Smooth muscle cell (in vitro differentiated cells): ENCODE results near the gene SHPK. TPM values are rescaled to one million over a fixed set of nuclear protein-coding genes. Genes with fewer than 3 reads are reported as not detected.

Experiments used
- DNase-seq: peaks from one replicate; lab custom pipeline; 2025; ENCODE audit not compliant: unreplicated experiment; lab: John Stamatoyannopoulos, UW
- H2AFZ ChIP-seq: fragments of 200-600 bp; sonication (generic); 2 replicates; pipeline ENCODE4 v1.6.0; 2016; ENCODE audit warnings: antibody characterized with exemption, low read depth, mild to moderate bottlenecking
- H3F3A ChIP-seq: fragments of 200-600 bp; sonication (generic); 2 replicates; pipeline ENCODE4 v1.6.0; 2017; ENCODE audit warnings: antibody characterized with exemption, low read depth
- H3K27ac ChIP-seq: fragments of 200-600 bp; sonication (generic); 2 replicates; pipeline ENCODE4 v1.5.1; 2016; ENCODE audit warnings: low read depth, mild to moderate bottlenecking
- H3K27me3 ChIP-seq: fragments of 200-600 bp; sonication (generic); 2 replicates; pipeline ENCODE4 v1.6.1; 2016; ENCODE audit warnings: low read depth, mild to moderate bottlenecking
- H3K36me3 ChIP-seq: fragments of 200-600 bp; sonication (generic); 2 replicates; pipeline ENCODE4 v1.5.1; 2016; ENCODE audit warnings: low read depth
- H3K4me1 ChIP-seq: fragments of 200-600 bp; sonication (generic); 2 replicates; pipeline ENCODE4 v1.5.1; 2016; ENCODE audit warnings: low read depth
- H3K4me2 ChIP-seq: fragments of 200-600 bp; sonication (generic); 2 replicates; pipeline ENCODE4 v1.6.0; 2016; ENCODE audit warnings: mild to moderate bottlenecking
- H3K4me3 ChIP-seq: fragments of 200-600 bp; sonication (generic); 2 replicates; pipeline ENCODE4 v1.5.1; 2016; ENCODE audit warnings: mild to moderate bottlenecking
- H3K79me2 ChIP-seq: fragments of 200-600 bp; sonication (generic); 2 replicates; pipeline ENCODE4 v1.6.0; 2016; ENCODE audit warnings: low read depth, mild to moderate bottlenecking
- H3K9ac ChIP-seq: fragments of 200-600 bp; sonication (generic); 2 replicates; pipeline ENCODE4 v1.6.0; 2016; ENCODE audit warnings: low read depth
- H3K9me3 ChIP-seq: fragments of 200-600 bp; sonication (generic); replicated peaks from 2 replicates; pipeline ENCODE4 v1.5.1; 2016; ENCODE audit warnings: low read depth
- H4K20me1 ChIP-seq: fragments of 200-600 bp; sonication (generic); 2 replicates; pipeline ENCODE4 v1.6.0; 2016; ENCODE audit warnings: low read depth
- WGBS: methylation state at CpG from one replicate; pipeline ENCODE4 v1.1.7; 2016; ENCODE audit warnings: low lambda C conversion rate; 5-methylcytosine and 5-hydroxymethylcytosine counted together
- polyA plus RNA-seq: library from polyadenylated mRNA; unstranded; fragments of >200 nt; fragmentation: Nextera tagmentation; extraction: Ambion mirVana; gene quantifications from 2 replicates; pipeline ENCODE4 v1.2.1, GENCODE V29; 2016
- total RNA-seq: library from RNA; depleted of rRNA; stranded (reverse); fragments of >200 nt; gene quantifications from 2 replicates; pipeline ENCODE4 v1.2.3, GENCODE V29; 2014
- TF ChIP-seq, protein P1 (sequence below): fragments of 200-600 bp; sonication (generic); IDR thresholded peaks from 2 replicates; pipeline ENCODE4 v1.5.1; 2017; ENCODE audit warnings: borderline replicate concordance, mild to moderate bottlenecking, antibody characterized with exemption; ENCODE audit not compliant: insufficient read depth, poor library complexity, severe bottlenecking

Gene SHPK
- total and polyA plus RNA-seq, 2 experiments from 2014 or later = 5.3 to 9.5 TPM

- Histone ChIP-seq H3K4me2 (peak overlapping the region; percentile 93), H3K9me3 (no peaks in the 10 kb centered on the region), H3K36me3 (no peaks in the 10 kb centered on the region), H3F3A (peaks cover 6% of the 10 kb centered on the region), H3K27me3 (no peaks in the 10 kb centered on the region), H3K4me1 (peaks cover 9% of the 10 kb centered on the region), H2AFZ (no peak overlapping the region), H4K20me1 (peaks cover 61% of the 10 kb centered on the region), H3K9ac (peak overlapping the region; percentile 96), H3K79me2 (peaks cover 42% of the 10 kb centered on the region), H3K27ac (peak overlapping the region; percentile 97), H3K4me3 (peak overlapping the region; percentile 69)
- WGBS = 3% methylated on average over 38 of the region's 39 CpGs
- TF ChIP-seq, protein P1, sequence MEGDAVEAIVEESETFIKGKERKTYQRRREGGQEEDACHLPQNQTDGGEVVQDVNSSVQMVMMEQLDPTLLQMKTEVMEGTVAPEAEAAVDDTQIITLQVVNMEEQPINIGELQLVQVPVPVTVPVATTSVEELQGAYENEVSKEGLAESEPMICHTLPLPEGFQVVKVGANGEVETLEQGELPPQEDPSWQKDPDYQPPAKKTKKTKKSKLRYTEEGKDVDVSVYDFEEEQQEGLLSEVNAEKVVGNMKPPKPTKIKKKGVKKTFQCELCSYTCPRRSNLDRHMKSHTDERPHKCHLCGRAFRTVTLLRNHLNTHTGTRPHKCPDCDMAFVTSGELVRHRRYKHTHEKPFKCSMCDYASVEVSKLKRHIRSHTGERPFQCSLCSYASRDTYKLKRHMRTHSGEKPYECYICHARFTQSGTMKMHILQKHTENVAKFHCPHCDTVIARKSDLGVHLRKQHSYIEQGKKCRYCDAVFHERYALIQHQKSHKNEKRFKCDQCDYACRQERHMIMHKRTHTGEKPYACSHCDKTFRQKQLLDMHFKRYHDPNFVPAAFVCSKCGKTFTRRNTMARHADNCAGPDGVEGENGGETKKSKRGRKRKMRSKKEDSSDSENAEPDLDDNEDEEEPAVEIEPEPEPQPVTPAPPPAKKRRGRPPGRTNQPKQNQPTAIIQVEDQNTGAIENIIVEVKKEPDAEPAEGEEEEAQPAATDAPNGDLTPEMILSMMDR = no peak
- peak; percentile 96 for DNase-seq
Observed at GRCh38 chr17:3667366-3668278, 31.6 kb upstream of the SHPK start.

DNA sequence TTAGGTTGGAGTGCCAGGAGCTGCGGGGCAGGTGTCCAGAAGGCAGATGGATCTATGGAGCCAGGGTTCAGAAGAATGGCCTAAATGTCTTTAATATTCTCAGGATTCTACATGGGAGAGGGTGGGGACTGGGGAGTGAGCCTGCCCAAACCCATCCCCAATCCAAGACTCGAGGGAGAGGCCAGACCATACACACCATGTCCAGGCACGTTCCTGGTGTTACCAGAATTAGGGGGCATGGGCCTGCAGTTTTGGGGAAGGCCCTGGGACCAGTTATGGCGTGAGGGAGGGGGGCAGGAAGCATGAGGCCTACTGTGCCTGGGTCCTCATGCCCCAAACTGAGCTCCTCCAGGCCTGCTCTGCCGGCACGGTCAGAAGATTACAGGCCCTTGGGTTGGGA lies 30.5 kb upstream of the SHPK start:
- H3K9ac ChIP-seq = no peak overlapping the region
- no peaks in the 10 kb centered on the region for H3K27me3 ChIP-seq
- peak overlapping the region; percentile 9 for H3K27ac ChIP-seq
- H3K79me2 ChIP-seq = peaks cover 42% of the 10 kb centered on the region
- H3K4me2 ChIP-seq = peak overlapping the region; percentile 93
- WGBS = 91% methylated on average over 6 of the region's 6 CpGs
- H2AFZ ChIP-seq = no peak overlapping the region
- no peaks in the 10 kb centered on the region for H3K9me3 ChIP-seq
- peaks cover 9% of the 10 kb centered on the region for H3K4me1 ChIP-seq
- H3K36me3 ChIP-seq = no peaks in the 10 kb centered on the region
- no peak for DNase-seq
- TF ChIP-seq, protein P1 = no peak
- H3K4me3 ChIP-seq = peak overlapping the region; percentile 69
- peaks cover 61% of the 10 kb centered on the region for H4K20me1 ChIP-seq
- H3F3A ChIP-seq = peaks cover 6% of the 10 kb centered on the region

DNA sequence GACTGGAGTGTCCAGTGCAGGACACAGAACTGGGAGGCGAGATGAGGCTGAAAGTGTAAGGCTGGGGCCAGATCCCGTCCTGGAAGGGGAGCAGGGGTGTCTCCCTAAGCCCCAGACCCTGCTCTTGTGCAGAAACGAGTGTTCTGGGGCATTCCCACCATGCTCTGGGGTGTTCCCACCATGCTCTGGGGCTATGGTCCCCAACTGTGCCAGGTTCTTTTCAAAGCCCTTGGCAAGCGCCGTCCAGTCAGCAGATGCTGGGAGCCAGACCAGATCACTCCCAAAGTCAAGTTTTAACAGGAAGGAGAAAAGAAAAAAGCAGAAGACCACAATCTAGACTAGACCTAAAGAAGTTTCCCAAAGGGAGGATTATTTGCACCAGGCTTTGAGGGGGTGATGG lies 29.8 kb upstream of the SHPK start:
- TF ChIP-seq, protein P1 = no peak
- Histone ChIP-seq H3K27me3 (no peaks in the 10 kb centered on the region), H3K36me3 (no peaks in the 10 kb centered on the region), H3K9me3 (no peaks in the 10 kb centered on the region), H3K4me3 (no peak overlapping the region), H3K9ac (no peak overlapping the region), H3F3A (peaks cover 6% of the 10 kb centered on the region), H4K20me1 (peaks cover 61% of the 10 kb centered on the region), H3K79me2 (peaks cover 42% of the 10 kb centered on the region), H3K4me1 (peaks cover 9% of the 10 kb centered on the region), H3K4me2 (peak overlapping the region; percentile 93), H3K27ac (peak overlapping the region; percentile 6), H2AFZ (no peak overlapping the region)
- WGBS = 89% methylated on average over 5 of the region's 5 CpGs
- no peak for DNase-seq
